Globus pallidus (tissue), 1 donor: Measurements from ENCODE around the gene C19orf44.

Experiments used
- DNase-seq: peaks from one replicate; pipeline ENCODE4 v3.0.0-alpha.2; 2015; ENCODE audit warnings: low spot score

The C19orf44 gene

DNA sequence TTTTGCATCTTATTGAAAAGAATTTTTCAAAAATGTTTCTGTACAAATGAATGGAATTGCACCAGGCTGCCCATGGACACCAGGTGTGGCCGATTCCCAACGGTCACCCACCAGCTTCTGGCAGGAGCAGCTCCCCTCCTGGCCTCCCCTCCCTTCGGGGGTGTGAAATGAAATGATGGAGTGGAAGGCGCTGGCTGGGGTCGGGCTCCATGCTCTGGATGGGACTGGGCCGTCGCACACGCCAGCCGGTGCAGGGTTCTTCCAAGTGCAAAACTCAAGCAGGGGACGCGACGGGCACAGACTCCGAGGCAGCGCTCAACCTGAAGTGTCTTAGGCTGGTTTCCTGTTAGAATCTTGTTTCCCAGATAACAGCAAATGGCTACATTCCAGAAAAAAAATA is 21.9 kb downstream of the C19orf44 start:
- no peak for DNase-seq

DNA sequence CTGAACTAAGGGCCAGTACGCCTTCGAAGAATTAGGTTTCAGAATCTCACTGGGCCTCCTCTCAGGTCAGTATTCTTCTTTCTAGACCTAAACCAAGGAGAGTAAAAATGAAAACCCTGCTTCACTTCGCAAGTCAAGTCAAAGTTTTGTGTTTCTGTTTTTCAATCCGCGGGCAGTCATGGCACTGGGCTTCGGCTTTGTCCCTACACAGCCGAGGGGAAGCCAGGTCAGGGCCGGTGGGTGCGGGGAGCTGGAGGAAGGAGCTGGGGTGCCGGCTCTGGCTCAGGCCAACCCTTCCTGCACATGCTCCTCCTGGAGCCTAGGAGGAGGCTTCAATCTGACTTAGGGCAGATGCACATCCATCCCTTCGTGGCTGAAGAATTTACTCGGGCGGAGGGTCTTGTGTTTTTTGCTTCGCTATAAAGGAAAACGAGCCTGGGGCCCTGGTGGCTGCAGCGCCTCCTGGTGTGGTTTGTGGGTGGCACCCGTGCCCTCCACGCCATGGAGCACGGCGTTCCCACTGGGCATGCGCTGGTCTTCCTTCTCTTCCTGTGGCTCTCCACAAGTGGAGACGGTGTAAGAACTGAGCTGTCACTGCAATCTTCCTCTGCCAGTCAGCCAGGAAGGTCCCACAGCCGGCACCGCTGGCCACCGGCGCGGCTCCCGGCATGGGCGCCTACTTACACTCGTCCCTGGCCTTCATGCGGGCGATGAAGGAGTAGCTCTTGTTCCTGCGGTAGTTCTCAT is 22.5 kb downstream of the C19orf44 start:
- DNase-seq: no peak

DNA sequence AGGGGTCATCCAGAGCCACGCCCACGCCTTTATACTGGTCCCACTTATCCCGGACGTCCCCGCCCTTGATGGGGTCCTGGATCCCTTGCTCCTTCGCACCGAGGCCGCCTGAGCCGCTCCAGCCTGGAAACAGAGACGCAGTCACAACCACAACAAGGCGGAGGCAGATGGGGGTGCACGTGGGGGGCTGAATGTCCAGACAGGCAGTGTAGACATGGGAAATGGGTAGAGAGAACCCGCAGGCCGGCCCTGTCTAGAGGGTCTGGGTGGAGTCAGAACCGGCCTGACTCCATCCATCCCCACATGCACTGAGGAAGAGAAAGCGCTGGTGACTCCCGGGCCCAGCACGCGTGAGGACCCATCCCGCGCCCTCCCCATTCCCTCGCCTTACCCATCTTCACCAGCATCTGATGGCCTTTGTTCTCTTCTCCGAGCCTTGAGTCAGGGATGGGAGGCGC is 23.1 kb downstream of the C19orf44 start:
- no peak for DNase-seq

DNA sequence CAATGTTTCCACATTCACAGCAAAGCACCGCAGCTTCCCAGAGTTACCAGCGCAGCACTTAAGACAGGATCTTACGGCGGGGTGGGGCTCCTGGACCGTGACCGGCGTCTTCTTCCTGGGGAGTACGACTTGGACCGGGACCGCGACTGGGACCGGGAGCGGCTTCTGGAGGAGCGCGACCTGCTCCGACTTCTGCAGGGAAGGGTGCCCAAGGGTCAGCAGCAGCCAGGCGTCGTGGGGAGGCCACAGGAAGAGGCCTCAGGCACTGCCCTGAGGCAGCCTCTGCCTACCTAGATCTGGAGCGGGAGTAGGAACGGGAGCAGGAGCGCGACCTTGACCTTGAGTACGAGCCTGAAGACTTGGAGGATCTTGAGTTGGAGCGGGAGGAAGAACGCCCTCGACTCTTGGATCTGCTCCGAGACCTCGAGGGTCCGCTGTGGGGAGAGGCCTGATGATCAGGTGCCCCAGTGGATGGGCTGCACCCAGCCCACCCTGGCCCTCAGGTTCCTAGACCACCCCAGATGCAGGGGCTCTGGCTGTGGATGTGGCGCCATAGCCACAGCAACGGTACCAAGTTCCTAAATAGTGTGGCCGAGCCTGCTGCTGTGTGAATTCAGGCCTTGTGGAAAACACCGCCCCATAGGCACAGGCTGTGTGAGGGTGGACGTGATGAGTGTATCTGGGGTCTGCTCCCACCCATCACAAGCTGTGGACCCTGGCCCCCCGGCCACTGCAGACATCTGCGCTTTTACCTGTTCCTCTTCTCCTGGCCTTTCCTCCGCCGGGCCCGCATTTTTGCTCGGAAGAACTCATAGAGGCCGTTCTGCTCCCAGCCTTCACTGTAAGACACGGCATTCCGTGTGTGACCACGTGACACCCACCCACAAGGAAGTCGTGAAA is 24.1 kb downstream of the C19orf44 start:
- no peak for DNase-seq

DNA sequence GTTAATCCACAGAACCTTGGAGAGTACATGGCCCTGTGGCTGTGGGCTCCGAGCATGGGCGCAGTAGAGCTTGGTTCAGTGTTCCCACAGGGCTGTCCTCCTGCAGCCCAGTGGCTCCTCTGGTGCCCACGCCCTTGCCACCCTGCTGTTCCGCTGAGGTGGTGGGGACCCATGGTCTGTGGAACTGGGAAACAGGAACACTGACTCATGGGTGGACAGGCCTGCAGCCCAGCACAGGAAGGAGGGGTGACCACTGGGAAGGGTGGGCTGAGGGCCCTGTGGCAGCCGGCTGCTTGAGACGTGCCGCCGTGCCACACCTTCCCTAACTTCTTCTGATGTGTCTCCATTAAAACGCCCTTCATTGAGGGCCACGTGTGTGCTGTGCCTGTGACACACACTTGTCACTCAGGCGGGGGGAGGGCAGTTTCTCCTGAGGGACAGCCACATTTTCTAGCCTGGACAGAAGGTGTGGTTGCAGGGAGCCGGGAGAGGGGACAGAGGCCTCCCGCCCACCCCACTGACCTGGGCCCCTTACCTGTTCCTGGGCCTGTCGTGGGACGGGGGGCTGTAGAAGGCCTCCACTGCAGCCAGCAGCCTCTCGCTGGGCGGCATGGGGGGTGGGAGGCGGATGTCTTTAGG is 24.9 kb downstream of the C19orf44 start:
- no peak for DNase-seq

DNA sequence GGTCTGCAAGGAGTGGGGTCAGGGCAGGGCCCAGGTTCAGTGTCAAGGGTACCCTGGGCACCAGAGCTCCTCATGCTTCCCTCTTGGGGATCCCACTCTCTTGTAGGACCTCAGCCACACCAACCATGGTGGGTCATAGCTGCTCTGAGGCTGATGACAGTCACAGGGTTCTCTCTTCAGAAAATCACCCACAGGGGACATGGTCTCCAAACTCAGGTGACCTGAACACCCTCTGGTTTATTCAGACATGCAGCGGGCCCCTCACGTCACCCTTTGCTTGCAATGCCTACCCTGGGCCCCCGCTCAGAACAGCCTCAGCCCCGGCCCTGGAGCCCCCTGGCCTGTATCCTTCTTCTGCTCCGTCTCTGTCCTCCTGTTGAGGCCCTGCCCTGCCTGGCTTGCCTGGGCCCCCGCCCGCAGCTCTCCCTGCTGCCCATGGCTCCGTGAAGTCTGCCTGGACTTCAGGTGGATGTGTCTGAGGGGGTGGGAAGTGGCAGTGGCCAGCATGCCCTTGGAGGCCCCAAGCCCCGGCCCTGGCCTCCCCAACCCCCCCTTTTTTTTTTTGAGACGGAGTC is 25.6 kb downstream of the C19orf44 start:
- DNase-seq: no peak

DNA sequence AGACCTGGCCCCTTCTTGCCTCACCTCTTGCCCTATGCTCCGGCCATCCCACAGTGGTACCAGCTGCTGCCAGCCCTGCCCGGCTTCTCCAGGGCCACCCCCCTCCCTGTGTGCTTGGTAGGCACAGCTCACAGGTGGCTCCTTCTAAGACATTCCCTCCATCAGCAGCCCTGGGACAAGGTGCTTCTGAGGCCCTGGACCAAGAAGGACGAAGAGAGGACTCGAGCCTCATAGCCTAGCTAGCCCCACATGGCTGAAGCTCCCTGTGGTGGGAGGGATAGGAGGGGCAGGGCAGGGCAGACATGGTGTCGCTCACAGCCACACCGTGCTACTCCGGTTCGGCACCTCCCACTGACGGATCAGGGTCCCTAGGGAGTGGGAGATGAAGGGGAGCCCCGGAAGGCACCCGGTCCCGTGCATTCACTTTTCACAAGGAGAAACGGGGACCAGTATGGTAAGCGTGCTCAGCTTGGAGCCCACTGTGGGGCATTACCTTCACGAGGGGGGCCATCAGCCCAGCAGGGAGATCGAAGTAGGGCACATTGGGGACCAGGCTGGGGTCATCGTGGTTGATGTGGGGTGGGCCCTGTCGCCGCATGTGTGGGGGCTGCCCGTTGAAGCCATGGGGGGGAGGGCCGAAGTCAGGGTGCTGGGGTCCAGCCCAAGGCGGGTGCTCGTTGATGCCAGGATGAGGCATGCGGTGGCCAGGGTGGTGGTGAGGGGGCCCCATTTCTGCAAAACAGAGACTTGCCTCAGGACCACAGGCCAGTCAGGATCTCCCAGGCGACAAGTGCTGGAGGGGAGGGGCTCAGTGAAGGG is 26.6 kb downstream of the C19orf44 start:
- DNase-seq: no peak

DNA sequence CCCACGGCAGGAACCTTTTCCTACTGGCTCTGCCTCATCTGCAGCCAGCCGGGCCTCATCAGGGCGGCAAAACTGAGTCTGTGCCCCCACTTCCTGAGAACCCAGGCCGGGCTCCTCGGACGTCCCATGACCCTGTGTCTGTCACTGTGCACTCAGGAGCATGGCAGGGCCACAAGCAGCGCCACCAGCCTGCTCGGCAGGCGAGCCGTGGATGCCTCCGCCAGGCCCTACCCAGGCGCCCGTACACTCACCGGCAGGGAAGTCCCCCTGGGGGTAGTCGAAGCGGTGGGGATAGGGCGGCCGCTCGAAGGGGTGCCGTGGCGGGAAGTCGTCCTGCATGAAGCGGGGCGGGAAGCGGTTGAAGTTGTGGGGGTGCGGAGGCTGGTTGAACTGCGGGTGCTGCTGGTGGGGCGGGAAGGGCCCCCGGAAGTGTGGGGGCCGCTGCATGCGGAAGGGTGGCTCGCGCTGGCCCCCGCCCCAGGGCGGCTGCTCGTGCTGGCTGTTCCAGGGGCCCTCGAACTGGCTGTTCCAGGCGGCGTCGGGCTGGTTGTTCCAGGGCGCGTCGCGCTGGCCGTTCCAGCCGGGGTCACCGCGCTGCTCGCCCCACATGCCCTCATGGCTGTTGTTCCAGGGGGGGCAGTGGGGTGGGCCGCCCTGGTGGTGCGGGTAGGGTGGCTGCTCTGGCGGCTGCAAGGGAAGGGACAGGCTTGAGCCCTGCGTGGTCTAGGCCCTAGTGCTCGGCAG is 29.0 kb downstream of the C19orf44 start:
- DNase-seq: no peak

DNA sequence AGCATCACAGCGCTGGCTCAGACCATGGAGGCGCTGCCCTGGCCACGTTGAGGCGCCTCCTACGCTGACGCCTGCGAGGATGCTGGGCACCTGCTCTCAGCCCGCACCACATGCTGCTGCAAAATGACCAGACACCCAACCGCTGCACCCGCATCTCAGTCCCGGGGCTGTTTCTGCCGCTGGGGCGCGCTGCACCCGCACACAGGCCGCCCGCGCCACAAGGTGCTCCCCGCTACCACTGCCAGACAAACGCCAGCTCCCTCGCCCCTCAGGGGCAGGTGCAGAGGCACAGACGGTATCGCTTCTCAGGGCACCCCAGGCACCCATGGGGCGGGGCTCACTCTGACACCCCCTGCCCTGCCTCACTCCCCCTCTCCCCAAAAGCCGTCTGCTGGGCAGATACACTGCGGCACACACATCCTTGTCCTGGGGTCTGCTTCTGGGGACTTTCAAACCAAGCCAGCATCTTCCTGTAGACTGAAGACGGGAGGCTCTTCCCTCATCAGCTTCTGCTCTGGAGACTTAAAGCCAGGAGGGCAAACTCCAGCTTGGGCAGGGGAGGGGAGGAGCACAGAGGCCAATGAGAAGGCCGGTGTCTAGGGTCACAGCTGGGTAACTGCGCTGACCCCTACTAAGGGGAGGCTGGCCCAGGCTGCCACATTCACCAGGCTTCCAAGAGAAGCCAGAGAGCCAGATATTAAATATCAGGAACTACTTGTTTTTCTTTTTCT is 29.7 kb downstream of the C19orf44 start:
- no peak for DNase-seq

DNA sequence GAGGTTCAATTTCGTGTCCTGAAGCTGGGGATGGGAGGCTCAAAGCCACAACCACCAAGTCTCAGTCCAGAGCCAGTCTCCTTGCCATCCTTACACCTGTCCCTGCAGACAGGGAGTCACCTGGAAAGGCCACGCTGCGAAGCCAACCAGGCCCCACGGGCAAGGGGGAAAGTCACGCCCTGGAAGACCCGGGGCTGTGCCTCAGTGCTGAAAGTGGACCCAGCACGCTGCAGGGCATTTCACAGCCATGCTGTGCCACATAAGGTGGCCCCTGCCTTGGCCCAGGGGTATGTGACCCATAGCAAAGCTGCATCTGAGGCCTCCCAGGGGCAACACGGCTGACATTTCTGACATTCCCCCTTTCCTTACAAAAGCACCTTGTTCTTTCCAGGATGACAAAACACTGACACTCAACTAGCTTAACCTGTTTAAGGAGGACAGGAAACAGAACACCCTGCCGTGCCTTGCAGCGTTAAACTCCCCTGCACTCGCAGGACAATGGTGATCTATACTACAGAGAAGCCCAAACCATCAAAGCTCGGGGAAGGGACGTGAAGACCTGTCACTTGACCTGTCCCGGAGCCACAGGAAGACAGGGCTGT is 31.2 kb downstream of the C19orf44 start:
- no peak for DNase-seq

DNA sequence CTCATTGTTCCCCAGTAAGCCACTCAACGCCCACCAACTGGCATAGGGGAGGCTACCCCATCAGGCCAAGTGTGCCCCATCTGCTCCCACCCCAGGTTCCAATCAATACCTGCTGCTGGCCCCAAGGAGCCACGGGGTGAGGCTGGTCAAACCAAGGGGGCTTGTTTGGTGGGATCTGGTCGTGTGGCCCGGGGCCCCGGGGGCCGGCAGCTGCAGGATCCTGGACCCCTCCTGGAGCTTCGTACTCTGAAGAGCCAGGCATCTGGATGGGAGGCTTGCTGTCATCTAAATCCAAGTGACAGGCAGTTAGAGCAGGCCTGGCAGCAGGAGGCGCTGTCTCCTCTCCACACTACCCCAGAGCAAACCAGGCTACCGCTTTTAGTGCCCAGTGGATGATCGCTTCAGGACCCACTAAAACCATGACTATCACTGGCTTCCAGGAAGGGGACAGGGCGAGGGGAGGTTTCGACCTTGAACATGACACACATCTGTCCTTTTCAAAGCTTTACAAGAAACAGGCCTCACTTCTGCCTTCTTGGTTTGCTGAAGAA is 31.9 kb downstream of the C19orf44 start:
- DNase-seq: no peak

DNA sequence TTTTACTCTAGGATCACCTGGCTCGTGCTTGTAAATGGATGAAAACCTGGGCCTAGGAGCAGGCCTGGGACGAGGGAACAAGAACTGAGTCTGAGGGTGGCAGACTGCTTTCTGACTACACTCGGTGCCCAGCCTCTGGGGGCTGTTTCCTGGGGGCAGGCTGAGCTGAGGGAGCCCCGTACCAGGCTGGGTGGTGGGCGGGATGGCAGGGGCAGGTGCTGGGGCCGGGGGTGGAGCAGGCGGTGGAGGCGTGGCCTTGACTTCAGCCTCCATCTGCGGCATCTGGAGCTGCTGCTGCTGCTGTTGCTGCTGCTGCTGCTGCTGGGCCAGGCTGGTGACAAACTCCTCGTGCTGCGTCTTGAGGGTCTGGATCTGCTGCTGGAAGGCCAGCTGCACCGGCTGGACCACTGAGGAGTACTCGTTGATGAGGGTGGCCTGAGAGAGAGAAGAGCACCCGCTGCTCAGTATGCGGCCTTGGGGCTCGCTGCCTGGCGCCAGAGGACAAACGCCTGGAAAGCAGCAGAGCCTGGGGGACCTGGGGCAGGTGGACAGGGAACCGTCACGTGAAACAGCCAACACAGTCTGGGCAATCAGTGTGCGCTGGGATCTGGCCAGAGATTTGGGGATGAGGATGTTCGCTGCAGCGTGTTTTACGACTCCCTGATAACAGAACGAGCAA is 33.4 kb downstream of the C19orf44 start:
- DNase-seq: no peak

DNA sequence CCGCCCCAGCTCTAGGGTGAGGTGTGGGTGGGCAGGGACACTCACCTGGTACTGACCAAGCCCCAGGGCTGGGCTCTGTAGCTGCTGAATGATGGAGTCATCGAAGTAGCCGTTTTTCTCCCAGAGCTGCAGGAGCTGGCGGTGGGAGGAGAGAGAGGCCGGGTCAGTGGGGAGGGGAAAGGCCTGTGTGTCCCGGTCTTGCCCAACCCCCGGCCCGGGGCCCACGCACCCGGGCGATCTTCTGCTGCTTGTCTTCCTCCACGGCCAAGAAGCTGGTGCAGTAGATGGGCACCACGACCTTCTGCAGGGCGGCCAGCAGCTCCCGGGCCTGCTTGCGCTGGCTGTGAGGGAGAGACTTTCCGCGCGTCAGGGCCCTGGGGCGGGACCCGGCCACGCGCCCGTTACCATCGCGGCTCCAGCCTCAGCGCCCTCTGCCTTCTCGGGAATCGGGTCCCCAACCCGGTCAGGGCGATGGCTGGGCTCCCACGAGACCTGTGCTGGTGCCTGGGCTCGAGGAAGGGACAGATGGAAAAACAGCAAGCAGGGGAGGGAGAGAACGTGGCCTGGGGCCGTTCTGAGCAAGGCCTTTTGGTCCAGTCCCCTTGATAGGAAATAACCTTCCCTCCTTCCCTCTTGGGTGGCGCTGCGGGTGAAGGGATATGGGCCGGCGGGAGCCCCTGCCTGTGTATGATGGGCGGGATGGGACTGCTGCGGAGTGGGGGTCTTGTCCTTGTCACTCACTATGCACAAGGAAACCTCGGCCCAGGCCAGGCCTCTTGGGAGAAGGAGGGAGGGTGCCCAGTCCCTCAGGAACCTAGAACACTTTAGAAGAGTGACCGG is 34.6 kb downstream of the C19orf44 start:
- DNase-seq: no peak

DNA sequence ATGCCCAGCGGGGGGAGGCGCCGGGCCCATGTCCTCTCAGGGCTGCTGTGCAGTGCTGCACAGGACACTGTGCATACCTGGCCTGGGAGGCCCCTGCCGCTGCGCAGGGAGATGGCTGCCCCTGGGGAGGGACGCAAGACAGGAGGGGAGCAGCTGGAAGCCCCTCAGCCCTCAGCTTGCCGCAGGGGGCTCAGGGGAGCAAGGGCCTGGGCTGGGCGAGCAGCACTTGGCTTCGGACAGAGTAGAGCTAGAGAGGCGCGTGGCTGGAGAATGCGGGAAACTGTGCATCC is 35.1 kb downstream of the C19orf44 start:
- no peak for DNase-seq

DNA sequence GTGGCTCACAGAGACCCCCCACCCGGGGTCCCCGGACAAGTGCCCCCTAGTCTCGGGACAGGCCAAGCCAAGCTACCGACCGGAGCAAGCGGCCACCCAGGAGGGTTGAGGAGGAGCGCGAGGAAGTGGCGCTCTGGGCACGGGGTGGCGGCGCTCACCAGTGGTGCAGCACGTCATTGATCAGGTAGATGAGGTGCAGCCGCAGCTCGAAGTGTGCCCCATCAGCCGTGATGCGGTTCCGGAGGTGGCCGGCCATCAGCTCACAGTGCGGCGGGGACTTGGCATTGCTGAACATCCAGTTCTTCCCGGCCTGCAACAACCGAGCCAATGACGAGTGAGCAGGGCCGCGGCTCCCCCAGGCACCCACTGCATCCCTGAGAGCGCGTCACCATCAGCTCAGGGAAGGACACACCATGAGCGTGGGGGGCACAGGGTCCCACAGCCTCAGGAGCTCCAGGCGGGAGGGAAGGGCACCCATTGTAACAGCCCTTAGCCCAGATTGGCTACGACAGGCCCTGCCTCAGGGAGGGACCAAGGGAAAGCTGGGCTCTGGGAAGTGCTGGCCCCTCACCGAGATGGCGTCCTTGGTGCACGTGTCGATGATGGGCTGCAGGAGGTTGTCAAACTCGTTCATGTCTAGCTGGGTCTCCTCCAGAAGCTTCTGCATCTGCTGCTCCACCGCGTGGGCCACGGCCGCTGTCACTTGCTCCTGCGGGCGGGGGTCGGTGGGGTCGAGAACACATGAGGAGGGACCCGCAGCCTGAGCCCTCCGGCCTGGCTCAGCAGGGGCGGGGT is 36.4 kb downstream of the C19orf44 start:
- no peak for DNase-seq

DNA sequence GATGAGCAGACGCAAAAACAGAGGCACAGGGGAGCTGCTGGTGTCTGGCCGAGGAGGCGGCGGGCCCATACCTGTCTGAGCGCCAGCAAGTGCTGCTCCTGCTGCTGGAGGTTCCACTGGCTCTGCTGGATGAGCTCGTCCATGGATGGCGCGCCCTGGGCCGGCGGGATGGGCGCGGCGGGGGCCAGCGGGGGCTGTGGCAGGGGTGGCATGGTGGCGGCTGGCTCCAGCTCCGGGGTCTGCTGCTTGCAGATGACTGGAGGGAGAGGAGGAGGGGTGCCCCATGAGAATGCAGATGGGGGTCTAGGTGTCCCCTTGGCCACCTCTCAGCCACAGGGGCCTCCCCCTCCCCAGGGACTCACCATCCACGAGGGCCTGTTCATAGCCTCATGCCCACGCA is 39.2 kb downstream of the C19orf44 start:
- no peak for DNase-seq

DNA sequence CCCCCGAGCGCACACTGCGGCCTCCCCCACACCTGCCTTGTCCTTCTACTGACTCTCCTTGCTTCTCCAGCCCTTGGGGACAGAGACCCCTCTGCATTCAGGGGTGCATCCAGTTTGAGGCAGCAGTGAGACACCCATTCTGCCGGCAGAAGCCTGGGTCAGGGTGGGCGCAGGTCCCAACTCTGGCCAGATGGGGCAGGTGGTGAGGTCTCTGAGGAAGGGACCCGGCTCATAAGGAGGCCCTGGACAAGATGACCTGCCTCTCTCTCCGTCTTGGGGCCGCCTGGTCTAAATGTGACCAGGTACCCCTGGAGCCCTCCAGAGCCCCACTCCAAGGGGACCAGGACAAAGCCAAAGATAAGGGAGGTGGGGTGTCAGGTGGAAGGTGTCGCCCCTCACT is 39.9 kb downstream of the C19orf44 start:
- DNase-seq: no peak
